HFFc6 (cell line): ENCODE measurements around the gene GTF2E1. TPM values are rescaled to one million over a fixed set of nuclear protein-coding genes. Genes with fewer than 3 reads are reported as not detected.

Source experiments
- DNase-seq: peaks from one replicate; pipeline ENCODE4 v3.0.0-alpha.2; 2018
- H3K27ac Mint-ChIP-seq: 2 replicates; pipeline ENCODE4 v1.8.0; 2020; ENCODE audit warnings: mild to moderate bottlenecking, mixed read lengths
- H3K27me3 Mint-ChIP-seq: 2 replicates; pipeline ENCODE4 v1.8.0; 2021; ENCODE audit warnings: mild to moderate bottlenecking, moderate library complexity, mixed read lengths; ENCODE audit not compliant: insufficient read depth
- H3K36me3 Mint-ChIP-seq: 2 replicates; pipeline ENCODE4 v1.8.0; 2021; ENCODE audit warnings: low read depth, mixed read lengths
- H3K4me1 Mint-ChIP-seq: 2 replicates; pipeline ENCODE4 v1.8.0; 2020; ENCODE audit warnings: low read depth, mixed read lengths
- H3K4me3 Mint-ChIP-seq: 2 replicates; pipeline ENCODE4 v1.8.0; 2020; ENCODE audit warnings: mild to moderate bottlenecking, moderate library complexity, mixed read lengths
- H3K9me3 Mint-ChIP-seq: 2 replicates; pipeline ENCODE4 v1.8.0; 2020; ENCODE audit warnings: mild to moderate bottlenecking, mixed read lengths
- total RNA-seq, 6 experiments: library from RNA; stranded (reverse); fragmentation: NEBNext Ultra II Directional; extraction: Animal tissue kit (Norgen Biotek cat#: 25700); gene quantifications; 2 replicates in 1 of 6; 3 replicates in 5 of 6; pipeline ENCODE4 v1.2.3, GENCODE V29; 2021
- TF ChIP-seq, protein P1 (sequence below): fragments of 200-600 bp; sonication (generic); IDR thresholded peaks from 2 replicates; pipeline ENCODE4 v1.5.0; 2021; ENCODE audit warnings: antibody characterized with exemption, mild to moderate bottlenecking

The GTF2E1 gene
- total RNA-seq, 6 experiments from 2014 or later: 28.6 to 35.7 (median 29.9) TPM

DNA sequence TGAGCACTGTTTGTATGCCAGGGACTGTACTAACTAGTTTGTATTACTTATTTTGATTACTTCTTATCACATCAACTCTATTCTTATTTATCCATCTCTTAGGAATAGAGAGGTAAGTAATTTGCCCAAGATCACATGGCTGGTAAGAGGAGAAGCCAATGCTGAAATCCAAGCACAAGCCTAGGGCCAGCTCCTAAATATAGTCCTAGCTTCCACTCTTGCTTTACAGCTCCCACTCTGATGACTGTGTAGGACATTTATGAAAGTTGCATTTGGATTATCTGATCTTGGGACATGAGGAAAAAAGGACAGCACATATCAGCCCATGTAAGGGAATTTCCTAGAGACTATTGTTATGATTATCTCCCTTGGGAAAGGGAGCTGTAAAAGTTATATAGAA is 58.1 kb downstream of the GTF2E1 start:
- Mint-ChIP-seq H3K27me3 (no peaks in the 10 kb centered on the region), H3K9me3 (no peaks in the 10 kb centered on the region), H3K36me3 (no peaks in the 10 kb centered on the region), H3K27ac (no peak overlapping the region), H3K4me3 (no peak overlapping the region), H3K4me1 (peaks cover 35% of the 10 kb centered on the region)
- TF ChIP-seq, protein P1, sequence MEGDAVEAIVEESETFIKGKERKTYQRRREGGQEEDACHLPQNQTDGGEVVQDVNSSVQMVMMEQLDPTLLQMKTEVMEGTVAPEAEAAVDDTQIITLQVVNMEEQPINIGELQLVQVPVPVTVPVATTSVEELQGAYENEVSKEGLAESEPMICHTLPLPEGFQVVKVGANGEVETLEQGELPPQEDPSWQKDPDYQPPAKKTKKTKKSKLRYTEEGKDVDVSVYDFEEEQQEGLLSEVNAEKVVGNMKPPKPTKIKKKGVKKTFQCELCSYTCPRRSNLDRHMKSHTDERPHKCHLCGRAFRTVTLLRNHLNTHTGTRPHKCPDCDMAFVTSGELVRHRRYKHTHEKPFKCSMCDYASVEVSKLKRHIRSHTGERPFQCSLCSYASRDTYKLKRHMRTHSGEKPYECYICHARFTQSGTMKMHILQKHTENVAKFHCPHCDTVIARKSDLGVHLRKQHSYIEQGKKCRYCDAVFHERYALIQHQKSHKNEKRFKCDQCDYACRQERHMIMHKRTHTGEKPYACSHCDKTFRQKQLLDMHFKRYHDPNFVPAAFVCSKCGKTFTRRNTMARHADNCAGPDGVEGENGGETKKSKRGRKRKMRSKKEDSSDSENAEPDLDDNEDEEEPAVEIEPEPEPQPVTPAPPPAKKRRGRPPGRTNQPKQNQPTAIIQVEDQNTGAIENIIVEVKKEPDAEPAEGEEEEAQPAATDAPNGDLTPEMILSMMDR: no peak
- no peak for DNase-seq

DNA sequence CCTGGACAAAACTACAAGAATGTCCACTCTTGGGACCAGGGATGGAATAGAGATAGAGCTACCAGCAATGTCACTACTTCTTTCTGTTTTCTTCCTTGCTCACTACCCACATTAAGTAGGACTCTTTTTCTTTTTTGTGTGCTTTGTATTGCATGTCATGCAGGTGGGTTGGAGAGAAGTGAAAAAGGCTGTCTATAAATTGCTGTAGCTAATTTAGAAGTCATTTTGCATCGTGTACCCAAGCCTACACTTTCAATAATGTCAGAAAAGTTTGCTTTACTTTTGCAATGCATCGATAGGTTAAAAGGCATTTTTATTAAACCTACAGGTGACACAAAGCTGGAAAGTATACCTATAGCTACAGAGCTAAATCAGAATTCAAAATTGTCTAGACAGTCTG is 58.9 kb downstream of the GTF2E1 start:
- peaks cover 26% of the 10 kb centered on the region for H3K4me1 Mint-ChIP-seq

DNA sequence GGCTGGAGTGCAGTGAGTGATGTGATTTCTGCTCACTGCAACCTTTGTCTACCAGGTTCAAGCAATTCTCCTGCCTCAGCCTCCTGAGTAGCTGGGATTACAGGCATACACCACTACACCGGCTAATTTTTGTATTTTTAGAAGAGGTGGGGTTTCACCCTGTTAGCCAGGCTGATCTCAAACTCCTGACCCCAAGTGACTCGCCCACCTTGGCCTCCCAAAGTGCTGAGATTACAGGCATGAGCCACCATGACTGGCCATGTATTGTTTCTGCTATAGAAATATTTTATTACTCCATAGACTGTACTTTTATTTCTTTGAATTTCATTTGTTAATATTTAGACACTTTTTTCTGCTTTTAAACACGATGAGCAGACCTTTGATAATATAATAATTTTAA is 60.4 kb downstream of the GTF2E1 start:
- H3K4me3 Mint-ChIP-seq: no peak overlapping the region
- no peak for DNase-seq
- H3K9me3 Mint-ChIP-seq: no peaks in the 10 kb centered on the region
- peaks cover 14% of the 10 kb centered on the region for H3K4me1 Mint-ChIP-seq
- H3K27me3 Mint-ChIP-seq: no peaks in the 10 kb centered on the region
- H3K27ac Mint-ChIP-seq: no peak overlapping the region
- TF ChIP-seq, protein P1: no peak
- H3K36me3 Mint-ChIP-seq: no peaks in the 10 kb centered on the region

More for the DNA sequence above, 58.9 kb downstream of the GTF2E1 start:
- TF ChIP-seq, protein P1: no peak
- Mint-ChIP-seq H3K36me3 (no peaks in the 10 kb centered on the region), H3K4me3 (no peak overlapping the region), H3K27ac (no peak overlapping the region), H3K9me3 (no peaks in the 10 kb centered on the region), H3K27me3 (no peaks in the 10 kb centered on the region)
- no peak for DNase-seq

DNA sequence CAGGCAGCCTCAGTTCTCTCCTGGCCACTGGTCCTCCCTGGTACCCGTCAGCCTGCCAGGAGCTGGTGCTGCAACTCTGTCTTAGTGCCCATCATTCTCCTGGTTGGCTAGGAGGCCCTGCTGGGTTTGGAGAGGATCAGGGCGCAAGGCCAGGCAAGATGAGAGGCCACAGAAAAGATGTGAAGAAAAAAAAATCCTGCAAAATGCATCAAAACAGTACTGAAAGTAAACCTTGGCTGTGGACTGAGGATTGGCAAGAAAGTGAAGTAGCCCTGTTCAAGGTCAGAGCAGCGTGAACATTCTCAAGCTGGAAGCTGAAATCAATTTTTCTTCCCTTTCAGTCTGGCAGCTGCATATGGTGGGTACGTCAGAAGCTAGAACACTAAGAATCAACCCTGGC is 74.2 kb downstream of the GTF2E1 start:
- H3K27me3 Mint-ChIP-seq: no peaks in the 10 kb centered on the region; the same call in 1 of the 2 replicates

DNA sequence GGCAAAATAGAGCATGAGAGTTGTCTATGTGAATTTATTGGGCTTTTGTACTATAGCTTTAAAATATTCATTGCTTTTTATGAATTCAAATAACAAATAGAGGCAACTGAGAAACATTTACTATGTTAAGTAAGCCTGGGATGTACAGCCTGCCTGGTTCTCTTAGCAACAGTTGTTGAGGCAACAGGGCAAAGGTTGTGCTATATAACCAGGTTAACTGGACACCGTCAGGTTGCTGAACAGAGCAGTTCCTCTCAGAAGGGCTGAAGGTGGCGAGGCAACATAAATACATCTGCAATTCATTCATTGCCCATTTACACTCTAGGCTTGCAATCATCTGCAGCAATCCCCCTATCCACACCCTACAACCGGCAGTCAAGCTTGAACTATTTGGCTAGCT is 78.2 kb downstream of the GTF2E1 start:
- Mint-ChIP-seq H3K27me3 (no peaks in the 10 kb centered on the region; the same call in 1 of the 2 replicates), H3K4me1 (peaks cover 18% of the 10 kb centered on the region), H3K27ac (no peak overlapping the region), H3K9me3 (no peaks in the 10 kb centered on the region), H3K36me3 (no peaks in the 10 kb centered on the region), H3K4me3 (no peak overlapping the region)
- TF ChIP-seq, protein P1: no peak
- DNase-seq: no peak

More for the DNA sequence above, 74.2 kb downstream of the GTF2E1 start:
- peaks cover 18% of the 10 kb centered on the region for H3K4me1 Mint-ChIP-seq
- no peak for DNase-seq
- TF ChIP-seq, protein P1: no peak
- H3K36me3 Mint-ChIP-seq: no peaks in the 10 kb centered on the region
- H3K27ac Mint-ChIP-seq: no peak overlapping the region
- no peaks in the 10 kb centered on the region for H3K9me3 Mint-ChIP-seq
- H3K4me3 Mint-ChIP-seq: no peak overlapping the region

DNA sequence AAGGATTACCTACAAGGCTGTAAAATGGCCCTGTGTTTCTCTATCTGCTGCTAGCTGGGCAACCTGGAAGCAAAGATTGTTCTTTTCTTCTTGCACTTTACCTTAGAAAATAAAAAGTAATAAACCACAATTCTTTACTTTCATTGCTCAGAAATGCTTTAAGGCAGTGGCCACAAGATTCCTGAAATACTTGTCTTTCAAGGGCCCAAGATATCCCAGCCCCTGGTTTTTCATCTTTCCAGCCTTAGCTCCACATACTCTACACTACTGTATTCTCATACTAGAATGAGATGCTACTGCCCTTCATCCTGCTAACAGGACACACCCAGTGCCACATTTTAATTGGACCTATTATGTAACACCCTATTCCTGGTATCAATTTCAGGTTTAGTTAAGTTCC is 78.9 kb downstream of the GTF2E1 start:
- Mint-ChIP-seq H3K4me3 (no peak overlapping the region), H3K27me3 (no peaks in the 10 kb centered on the region; the same call in 1 of the 2 replicates), H3K36me3 (no peaks in the 10 kb centered on the region), H3K27ac (no peak overlapping the region), H3K9me3 (no peaks in the 10 kb centered on the region), H3K4me1 (peaks cover 18% of the 10 kb centered on the region)
- no peak for DNase-seq
- TF ChIP-seq, protein P1: no peak
